WI38 (cell line): ENCODE measurements around the gene ZNF106.

ENCODE experiments used
- H3K4me3 ChIP-seq: 2 replicates; pipeline ENCODE4 v1.5.1; 2011; ENCODE audit warnings: low read depth, mild to moderate bottlenecking, control low read depth, low read length
- CTCF ChIP-seq: IDR thresholded peaks from 2 replicates; pipeline ENCODE4 v1.5.1; 2012; ENCODE audit warnings: low read depth, mild to moderate bottlenecking, control low read depth, low read length

The ZNF106 gene

GRCh38 chr15:42507514-42507913 is 16.6 kb upstream of the ZNF106 start:
- TF ChIP-seq CTCF = no peak
- no peak overlapping the region for H3K4me3 ChIP-seq

GRCh38 chr15:42504631-42505030 is 13.7 kb upstream of the ZNF106 start:
- no peak overlapping the region for H3K4me3 ChIP-seq
- TF ChIP-seq CTCF = no peak

- no peak for TF ChIP-seq CTCF
- H3K4me3 ChIP-seq = no peak overlapping the region
Observed at GRCh38 chr15:42503825-42504224, 12.9 kb upstream of the ZNF106 start.

GRCh38 chr15:42502477-42502876 is 11.5 kb upstream of the ZNF106 start:
- no peak overlapping the region for H3K4me3 ChIP-seq
- TF ChIP-seq CTCF = no peak

- TF ChIP-seq CTCF = no peak
- H3K4me3 ChIP-seq = no peak overlapping the region
Observed at GRCh38 chr15:42499858-42500609, 9.1 kb upstream of the ZNF106 start.

GRCh38 chr15:42498212-42499068 is 7.5 kb upstream of the ZNF106 start:
- H3K4me3 ChIP-seq = no peak overlapping the region
- TF ChIP-seq CTCF = no peak
